ENCODE data around the gene POU3F1. TPM values are rescaled to one million over a fixed set of nuclear protein-coding genes. Genes with fewer than 3 reads are reported as not detected.

Gene POU3F1
- total RNA-seq, 2 experiments from 2014 or later, result 0.13 TPM; not detected in 1

DNA sequence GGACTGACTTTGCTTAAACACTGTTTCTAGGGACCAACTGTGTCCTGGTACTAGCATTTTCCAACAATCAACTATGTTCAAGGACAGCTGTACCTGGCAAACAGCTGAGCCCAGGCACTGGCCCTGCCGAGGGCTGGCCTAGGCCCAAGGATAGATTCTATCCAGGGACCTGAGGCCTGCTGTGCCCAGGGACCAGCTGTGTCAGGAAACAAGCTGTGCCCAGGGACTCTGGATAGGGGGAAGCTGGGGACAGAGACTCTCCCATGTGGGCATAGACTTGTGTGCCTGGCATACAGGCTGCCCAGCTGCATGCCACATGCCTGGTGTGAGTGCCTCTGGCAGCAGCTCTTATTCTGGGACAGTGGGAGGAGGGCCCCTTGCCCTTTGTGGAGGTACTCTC is 38.1 kb upstream of the POU3F1 start:
- Histone ChIP-seq H3K79me2 (ENCODE audit: insufficient read depth, low read depth, low read length) (no peaks in the 10 kb centered on the region), H3K4me1 (ENCODE audit: insufficient read depth, low read length, poor library complexity, severe bottlenecking) (no peaks in the 10 kb centered on the region), H3K9me2 (ENCODE audit: insufficient read depth, low read length) (no peaks in the 10 kb centered on the region), H3K27ac (ENCODE audit: low read depth, low read length, poor library complexity, severe bottlenecking) (no peak overlapping the region), H3K4me3 (ENCODE audit: low read depth, low read length, poor library complexity, severe bottlenecking) (no peak overlapping the region), H3K36me3 (ENCODE audit: insufficient read depth, low read length) (no peaks in the 10 kb centered on the region), H4K20me1 (ENCODE audit: insufficient read depth, low read length) (no peaks in the 10 kb centered on the region), H2AFZ (ENCODE audit: low read length) (no peak overlapping the region), H3K9me3 (ENCODE audit: low read length) (no peaks in the 10 kb centered on the region), H3K4me2 (ENCODE audit: low read length) (no peak overlapping the region)
- ChIA-PET CTCF (ENCODE audit: unreplicated experiment) (no interaction called here), POLR2A (no interaction called here)
- TF ChIP-seq EZH2phosphoT487 (IDR thresholded peaks at IDR 0.05; ENCODE audit: borderline replicate concordance, low read depth, low read length), result no peak
- TF ChIP-seq, protein P1, sequence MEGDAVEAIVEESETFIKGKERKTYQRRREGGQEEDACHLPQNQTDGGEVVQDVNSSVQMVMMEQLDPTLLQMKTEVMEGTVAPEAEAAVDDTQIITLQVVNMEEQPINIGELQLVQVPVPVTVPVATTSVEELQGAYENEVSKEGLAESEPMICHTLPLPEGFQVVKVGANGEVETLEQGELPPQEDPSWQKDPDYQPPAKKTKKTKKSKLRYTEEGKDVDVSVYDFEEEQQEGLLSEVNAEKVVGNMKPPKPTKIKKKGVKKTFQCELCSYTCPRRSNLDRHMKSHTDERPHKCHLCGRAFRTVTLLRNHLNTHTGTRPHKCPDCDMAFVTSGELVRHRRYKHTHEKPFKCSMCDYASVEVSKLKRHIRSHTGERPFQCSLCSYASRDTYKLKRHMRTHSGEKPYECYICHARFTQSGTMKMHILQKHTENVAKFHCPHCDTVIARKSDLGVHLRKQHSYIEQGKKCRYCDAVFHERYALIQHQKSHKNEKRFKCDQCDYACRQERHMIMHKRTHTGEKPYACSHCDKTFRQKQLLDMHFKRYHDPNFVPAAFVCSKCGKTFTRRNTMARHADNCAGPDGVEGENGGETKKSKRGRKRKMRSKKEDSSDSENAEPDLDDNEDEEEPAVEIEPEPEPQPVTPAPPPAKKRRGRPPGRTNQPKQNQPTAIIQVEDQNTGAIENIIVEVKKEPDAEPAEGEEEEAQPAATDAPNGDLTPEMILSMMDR (conservative IDR thresholded peaks at IDR 0.05; ENCODE audit: low read length), result no peak
- intact Hi-C loops (cut with micrococcal nuclease; ENCODE audit: unreplicated experiment), result no loop called here
- no TSS peak for BruUV-seq (replicated peaks)
- DNase-seq (ENCODE audit: low spot score), result no peak

DNA sequence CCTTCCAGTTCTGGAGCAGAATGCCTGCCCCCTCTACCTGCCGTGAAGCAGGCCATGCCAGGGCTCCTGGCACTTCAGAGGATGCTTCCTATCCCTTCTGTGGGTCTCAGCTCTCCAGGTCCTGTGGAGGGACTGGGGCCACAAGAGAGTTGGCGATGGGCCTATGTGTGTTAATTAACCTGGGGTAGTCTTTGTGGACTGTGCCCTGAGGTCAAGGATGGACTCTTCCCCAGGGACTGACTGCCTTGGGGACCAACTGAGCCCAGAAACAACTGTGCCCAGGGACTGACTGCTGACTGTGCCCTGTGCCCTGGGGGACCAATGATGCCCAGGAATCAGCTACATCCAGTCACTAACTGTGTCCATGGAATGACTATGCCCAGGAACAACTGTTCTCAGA is 37.5 kb upstream of the POU3F1 start:
- H3K36me3 ChIP-seq (ENCODE audit: insufficient read depth, low read length), result no peaks in the 10 kb centered on the region
- H3K9me3 ChIP-seq (ENCODE audit: low read length), result no peaks in the 10 kb centered on the region
- no peak overlapping the region for H3K4me3 ChIP-seq (ENCODE audit: low read depth, low read length, poor library complexity, severe bottlenecking)
- no peak for TF ChIP-seq EZH2phosphoT487 (IDR thresholded peaks at IDR 0.05; ENCODE audit: borderline replicate concordance, low read depth, low read length)
- TF ChIP-seq, protein P1 (conservative IDR thresholded peaks at IDR 0.05; ENCODE audit: low read length), result no peak
- no peaks in the 10 kb centered on the region for H4K20me1 ChIP-seq (ENCODE audit: insufficient read depth, low read length)
- H3K9me2 ChIP-seq (ENCODE audit: insufficient read depth, low read length), result no peaks in the 10 kb centered on the region
- H2AFZ ChIP-seq (ENCODE audit: low read length), result no peak overlapping the region
- H3K27ac ChIP-seq (ENCODE audit: low read depth, low read length, poor library complexity, severe bottlenecking), result no peak overlapping the region
- no TSS peak for BruUV-seq (replicated peaks)
- no peaks in the 10 kb centered on the region for H3K79me2 ChIP-seq (ENCODE audit: insufficient read depth, low read depth, low read length)
- ChIA-PET CTCF (ENCODE audit: unreplicated experiment) (no interaction called here), POLR2A (no interaction called here)
- intact Hi-C loops (cut with micrococcal nuclease; ENCODE audit: unreplicated experiment), result no loop called here
- no peak for DNase-seq (ENCODE audit: low spot score)
- no peak overlapping the region for H3K4me2 ChIP-seq (ENCODE audit: low read length)
- no peaks in the 10 kb centered on the region for H3K4me1 ChIP-seq (ENCODE audit: insufficient read depth, low read length, poor library complexity, severe bottlenecking)

DNA sequence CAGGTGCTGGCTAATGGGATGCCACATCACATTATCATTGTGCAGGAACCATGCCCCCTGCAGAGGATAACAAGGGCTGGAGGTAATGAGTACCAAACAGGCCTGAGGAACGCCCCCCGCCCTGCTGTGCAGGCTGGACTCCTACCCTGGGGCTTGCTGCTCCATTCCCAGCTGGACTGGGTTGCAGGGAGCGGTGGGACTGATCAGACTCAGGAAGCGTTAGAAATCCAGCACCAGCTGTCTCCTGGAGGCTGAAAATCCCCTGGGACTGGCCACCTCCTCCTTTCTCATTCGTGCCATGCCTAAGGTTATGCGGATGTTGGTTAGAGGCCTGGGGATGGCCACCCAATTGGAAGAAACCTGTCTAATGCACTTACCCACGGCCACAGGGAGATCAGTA is 36.9 kb upstream of the POU3F1 start:
- H2AFZ ChIP-seq (ENCODE audit: low read length), result no peak overlapping the region
- TF ChIP-seq, protein P1 (conservative IDR thresholded peaks at IDR 0.05; ENCODE audit: low read length), result no peak
- no peak for TF ChIP-seq EZH2phosphoT487 (IDR thresholded peaks at IDR 0.05; ENCODE audit: borderline replicate concordance, low read depth, low read length)
- H3K4me1 ChIP-seq (ENCODE audit: insufficient read depth, low read length, poor library complexity, severe bottlenecking), result no peaks in the 10 kb centered on the region
- H3K36me3 ChIP-seq (ENCODE audit: insufficient read depth, low read length), result no peaks in the 10 kb centered on the region
- H3K9me3 ChIP-seq (ENCODE audit: low read length), result no peaks in the 10 kb centered on the region
- ChIA-PET POLR2A (no interaction called here), CTCF (ENCODE audit: unreplicated experiment) (no interaction called here)
- no peak overlapping the region for H3K4me3 ChIP-seq (ENCODE audit: low read depth, low read length, poor library complexity, severe bottlenecking)
- no peak overlapping the region for H3K27ac ChIP-seq (ENCODE audit: low read depth, low read length, poor library complexity, severe bottlenecking)
- intact Hi-C loops (cut with micrococcal nuclease; ENCODE audit: unreplicated experiment), result no loop called here
- H4K20me1 ChIP-seq (ENCODE audit: insufficient read depth, low read length), result no peaks in the 10 kb centered on the region
- BruUV-seq (replicated peaks), result no TSS peak
- H3K79me2 ChIP-seq (ENCODE audit: insufficient read depth, low read depth, low read length), result no peaks in the 10 kb centered on the region
- no peak overlapping the region for H3K4me2 ChIP-seq (ENCODE audit: low read length)
- H3K9me2 ChIP-seq (ENCODE audit: insufficient read depth, low read length), result no peaks in the 10 kb centered on the region
- no peak for DNase-seq (ENCODE audit: low spot score)
